Sigmoid colon (tissue), 7 donors: ENCODE measurements around the gene GJB3. TPM values are rescaled to one million over a fixed set of nuclear protein-coding genes. Genes with fewer than 3 reads are reported as not detected.

Source experiments
- DNase-seq: peaks from one replicate; pipeline ENCODE4 v3.0.0-alpha.2; 2019
- H3K27ac ChIP-seq, 4 donors: fragments of 200-600 bp; sonication (generic); one replicate each; pipeline ENCODE4 v1.5.1; 2016 to 2019; ENCODE audit warnings: mild to moderate bottlenecking in 1 of 4
- H3K27me3 ChIP-seq, 3 donors: fragments of 200-600 bp; sonication (generic); one replicate each; pipeline ENCODE4 v1.5.1; 2019; ENCODE audit warnings: mild to moderate bottlenecking in 1 of 3
- H3K36me3 ChIP-seq, 4 donors: fragments of 200-600 bp; sonication (generic); one replicate each; pipeline ENCODE4 v1.5.1; 2016 to 2019
- H3K4me1 ChIP-seq, 4 donors: fragments of 200-600 bp; sonication (generic); one replicate each; pipeline ENCODE4 v1.5.1; 2017 to 2019
- H3K4me3 ChIP-seq, 4 donors: fragments of 200-600 bp; sonication (generic); one replicate each; pipeline ENCODE4 v1.5.1; 2017 to 2019; ENCODE audit warnings: mild to moderate bottlenecking in 2 of 4, moderate library complexity in 1 of 4
- H3K9me3 ChIP-seq, 4 donors: fragments of 200-600 bp in 3 of 4; sonication (generic) in 3 of 4; one replicate each; pipeline versions ENCODE4 v1.5.1 to v1.6.1; 2013 to 2019
- CTCF ChIP-seq, 4 experiments: fragments of 450-650 bp in 3 of 4; fragments of 200-600 bp in 1 of 4; IDR thresholded peaks; one replicate each; pipeline ENCODE4 v1.5.1; 2016 to 2019; ENCODE audit warnings: antibody characterized with exemption in 4 of 4, mild to moderate bottlenecking in 3 of 4, moderate library complexity in 2 of 4
- EP300 ChIP-seq, 4 donors: sonication (generic); formaldehyde crosslinking; IDR thresholded peaks; one replicate each; pipeline ENCODE4 v1.6.1; 2017; ENCODE audit warnings: antibody characterized with exemption in 4 of 4
- POLR2A ChIP-seq, 2 donors: fragments of 450-650 bp; IDR thresholded peaks; one replicate each; pipeline ENCODE4 v1.6.1; 2016; ENCODE audit warnings: antibody characterized with exemption in 2 of 2, mild to moderate bottlenecking in 2 of 2, moderate library complexity in 2 of 2
- POLR2AphosphoS5 ChIP-seq, 4 donors: sonication (generic); formaldehyde crosslinking; IDR thresholded peaks; one replicate each; pipeline ENCODE4 v1.6.1; 2017; ENCODE audit warnings: antibody characterized with exemption in 4 of 4
- WGBS, 2 donors: extraction: QIAGEN DNeasy Blood & Tissue Kit; methylation state at CpG; one replicate each; pipeline ENCODE4 v1.1.7; 2013; 5-methylcytosine and 5-hydroxymethylcytosine counted together
- intact Hi-C: fragments of 100-400 bp; cut with DNase I; formaldehyde crosslinking; loops from one replicate; pipeline ENCODE4 v1.15.1; 2023
- polyA plus RNA-seq, 3 donors: library from polyadenylated mRNA; stranded (reverse); fragments of 200-250 nt; gene quantifications; one replicate each; pipeline ENCODE4 v1.2.3, GENCODE V29; 2013
- total RNA-seq, 4 donors: library from RNA; depleted of rRNA; stranded (reverse); fragments of >200 nt; gene quantifications; one replicate each; pipeline ENCODE4 v1.1.0, GENCODE V29; 2016
- donor health status: healthy with polysubstance abuse.
- donor health status: Bipolar disorder and iron deficiency.
- donor health status: healthy.

Gene GJB3
- total and polyA plus RNA-seq, 7 donors = 1.2 to 11.0 (median 1.8) TPM; not detected in 4

GRCh38 chr1:34761776-34762307, 19.2 kb upstream of the GJB3 start:
- WGBS, 2 donors = 89 to 91% methylated on average over 13 of the region's 13 CpGs
- no peaks in the 10 kb centered on the region for H3K36me3 ChIP-seq
- DNase-seq = no peak
- H3K4me3 ChIP-seq = no peak overlapping the region
- intact Hi-C loops = no loop called here
- H3K27ac ChIP-seq = no peak overlapping the region
- TF ChIP-seq CTCF (IDR thresholded peaks at IDR 0.05) = no peak
- TF ChIP-seq EP300 (IDR thresholded peaks at IDR 0.05) = no peak
- no peak for TF ChIP-seq POLR2A (IDR thresholded peaks at IDR 0.05)
- TF ChIP-seq POLR2AphosphoS5 (IDR thresholded peaks at IDR 0.05) = no peak
- no peaks in the 10 kb centered on the region for H3K27me3 ChIP-seq
- no peaks in the 10 kb centered on the region for H3K9me3 ChIP-seq
- H3K4me1 ChIP-seq = no peaks in the 10 kb centered on the region

GRCh38 chr1:34762474-34763141, 18.4 kb upstream of the GJB3 start:
- no peaks in the 10 kb centered on the region for H3K4me1 ChIP-seq
- no peaks in the 10 kb centered on the region for H3K9me3 ChIP-seq
- peaks cover 0 to under 1% (median 0%) of the 10 kb centered on the region in 3 donors for H3K27me3 ChIP-seq
- H3K36me3 ChIP-seq = no peaks in the 10 kb centered on the region
- 63 to 76% methylated on average over 7 of the region's 7 CpGs for WGBS, 2 donors
- TF ChIP-seq CTCF (IDR thresholded peaks at IDR 0.05) (no peak), EP300 (IDR thresholded peaks at IDR 0.05) (no peak), POLR2A (IDR thresholded peaks at IDR 0.05) (no peak), POLR2AphosphoS5 (IDR thresholded peaks at IDR 0.05) (no peak)
- intact Hi-C loops = no loop called here
- H3K4me3 ChIP-seq = no peak overlapping the region
- DNase-seq = no peak
- no peak overlapping the region for H3K27ac ChIP-seq

- no peak overlapping the region for H3K27ac ChIP-seq
- no peak overlapping the region for H3K4me3 ChIP-seq
- H3K9me3 ChIP-seq = no peaks in the 10 kb centered on the region
- no peaks in the 10 kb centered on the region for H3K4me1 ChIP-seq
- intact Hi-C loops = no loop called here
- H3K36me3 ChIP-seq = no peaks in the 10 kb centered on the region
- no peak for DNase-seq
- 35 to 52% methylated on average over 8 of the region's 8 CpGs for WGBS, 2 donors
- H3K27me3 ChIP-seq = peaks cover 0 to 4% (median 0%) of the 10 kb centered on the region in 3 donors
- TF ChIP-seq CTCF (IDR thresholded peaks at IDR 0.05) = no peak
- TF ChIP-seq EP300 (IDR thresholded peaks at IDR 0.05) = no peak
- no peak for TF ChIP-seq POLR2AphosphoS5 (IDR thresholded peaks at IDR 0.05)
- no peak for TF ChIP-seq POLR2A (IDR thresholded peaks at IDR 0.05)
Observed at GRCh38 chr1:34763142-34763781, 17.8 kb upstream of the GJB3 start.

- intact Hi-C loops = no loop called here
Observed at GRCh38 chr1:34768856-34769255, 12.2 kb upstream of the GJB3 start.

More at GRCh38 chr1:34768856-34769255, 12.2 kb upstream of the GJB3 start:
- H3K4me3 ChIP-seq = no peak overlapping the region
- no peak for DNase-seq
- TF ChIP-seq EP300 (IDR thresholded peaks at IDR 0.05) (no peak), POLR2AphosphoS5 (IDR thresholded peaks at IDR 0.05) (no peak), POLR2A (IDR thresholded peaks at IDR 0.05) (no peak), CTCF (IDR thresholded peaks at IDR 0.05) (no peak)
- WGBS, 2 donors = 85% methylated on average over 3 of the region's 3 CpGs
- no peaks in the 10 kb centered on the region for H3K9me3 ChIP-seq
- no peaks in the 10 kb centered on the region for H3K36me3 ChIP-seq
- H3K27me3 ChIP-seq = peaks cover 0 to 4% (median 0%) of the 10 kb centered on the region in 3 donors
- H3K4me1 ChIP-seq = no peaks in the 10 kb centered on the region
- no peak overlapping the region for H3K27ac ChIP-seq
